HG03439 (cell line): ENCODE measurements around the gene BABAM2.
"Not testable (repeated sequence)": the region's sequence is repeated elsewhere in the genome, so short reads cannot be mapped to it uniquely, and the experiment has no call there.

Experiments
- ATAC-seq: cut with Tn5 transposase; IDR thresholded peaks from one replicate; pipeline ENCODE4 v1.9.1; 2021; ENCODE audit warnings: mild to moderate bottlenecking, moderate library complexity; ENCODE audit not compliant: unreplicated experiment

The BABAM2 gene

DNA sequence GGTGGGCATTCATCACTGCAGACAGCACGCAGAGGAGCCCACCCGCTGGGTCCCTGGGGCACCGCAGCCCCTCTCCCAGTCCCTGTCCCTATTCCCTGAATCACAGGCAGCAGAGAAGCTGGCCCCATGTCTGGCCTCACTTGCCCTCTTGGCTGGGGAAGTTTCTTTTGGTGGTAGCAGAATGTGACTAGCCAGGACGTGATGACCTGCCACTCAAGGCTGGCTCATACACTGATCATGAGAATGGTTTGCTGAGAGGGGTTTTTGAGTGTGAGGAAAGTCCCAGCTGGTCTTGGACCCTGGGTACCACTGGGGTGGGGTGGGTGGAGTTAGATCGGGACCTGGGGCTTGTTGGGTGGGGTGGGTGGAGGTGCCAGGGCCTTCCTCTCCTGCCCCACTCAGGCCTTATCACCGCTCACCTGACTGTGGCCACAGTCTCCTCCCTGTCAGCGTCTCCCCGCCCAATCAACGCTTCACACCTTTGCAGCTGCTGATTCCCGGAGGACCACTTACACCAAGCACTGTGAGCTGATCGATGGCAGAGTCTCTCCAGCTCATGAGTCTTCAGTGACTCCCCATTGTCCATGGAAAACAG is 473.3 kb downstream of the BABAM2 start:
- no peak for ATAC-seq

GRCh38 chr2:28364610-28365009 is 474.1 kb downstream of the BABAM2 start:
- no peak for ATAC-seq

- ATAC-seq = no peak
Observed at GRCh38 chr2:28365158-28365557, 474.6 kb downstream of the BABAM2 start.

DNA sequence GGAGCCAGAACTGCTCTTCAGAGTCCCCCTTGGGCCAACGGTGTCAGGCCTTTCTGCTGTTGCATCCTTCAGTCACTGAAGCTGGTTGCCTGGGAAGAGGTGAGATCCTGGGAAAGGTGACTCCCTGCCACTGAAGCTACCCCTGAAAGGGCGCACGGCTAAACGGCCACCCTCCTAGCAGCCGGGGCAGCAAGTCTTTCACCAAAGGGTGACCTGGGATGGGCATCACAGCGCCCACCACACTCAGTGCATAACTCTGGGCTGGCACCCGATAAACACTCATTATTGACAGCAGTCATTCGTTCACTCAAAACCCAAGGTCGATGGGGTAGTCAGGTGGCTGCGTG is 475.6 kb downstream of the BABAM2 start:
- ATAC-seq = no peak

- ATAC-seq = no peak
Observed at GRCh38 chr2:28366496-28367282, 476.2 kb downstream of the BABAM2 start.

- no peak for ATAC-seq
Observed at GRCh38 chr2:28367667-28368356, 477.3 kb downstream of the BABAM2 start.

DNA sequence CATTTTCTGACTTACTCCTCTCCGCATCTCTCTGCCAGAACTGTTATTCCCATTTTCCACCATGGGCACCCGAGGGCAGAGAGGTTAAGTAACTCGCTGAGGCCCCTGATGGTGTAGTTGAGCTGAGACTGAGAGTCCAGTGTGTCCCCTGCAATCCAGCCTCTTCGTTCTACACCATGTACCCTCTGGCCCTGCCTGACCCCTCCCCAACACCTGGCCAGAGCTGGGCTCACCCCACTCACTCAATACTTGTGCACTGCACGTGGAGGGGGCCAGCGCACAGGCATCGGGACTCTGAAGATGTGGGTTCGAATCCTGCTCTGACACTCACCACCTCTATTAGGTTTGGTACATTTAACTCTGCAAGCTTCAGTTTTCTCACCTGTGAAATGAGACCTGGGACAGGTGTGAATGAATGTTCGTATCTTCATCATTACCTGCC is 477.8 kb downstream of the BABAM2 start:
- no peak for ATAC-seq

- ATAC-seq = no peak
Observed at GRCh38 chr2:28369358-28369757, 478.8 kb downstream of the BABAM2 start.

DNA sequence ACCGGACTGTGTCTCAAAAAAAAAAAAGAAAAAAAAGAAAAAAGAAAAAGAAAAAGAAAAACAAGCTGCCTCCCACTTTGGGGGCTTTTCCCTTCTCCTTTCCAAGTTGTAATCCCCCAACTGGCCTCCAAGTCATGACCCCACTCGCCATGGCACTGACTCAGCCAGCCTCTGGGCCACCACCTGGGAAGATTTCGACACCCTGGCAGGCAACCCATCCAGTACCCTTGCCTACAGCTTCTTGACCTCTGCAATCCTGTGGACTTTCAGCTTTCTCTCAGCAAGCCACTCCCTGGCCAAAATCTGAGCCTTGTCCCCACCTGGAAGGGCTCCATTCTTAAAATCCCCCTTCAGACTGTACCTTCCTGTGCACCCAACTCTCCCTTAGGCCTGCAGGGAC is 479.8 kb downstream of the BABAM2 start:
- ATAC-seq = no peak

GRCh38 chr2:28371728-28372127 is 481.2 kb downstream of the BABAM2 start:
- not testable (repeated sequence) for ATAC-seq

GRCh38 chr2:28373854-28374253 is 483.3 kb downstream of the BABAM2 start:
- no peak for ATAC-seq

- ATAC-seq = no peak
Observed at GRCh38 chr2:28374331-28374730, 483.8 kb downstream of the BABAM2 start.

GRCh38 chr2:28375236-28375635 is 484.7 kb downstream of the BABAM2 start:
- no peak for ATAC-seq

DNA sequence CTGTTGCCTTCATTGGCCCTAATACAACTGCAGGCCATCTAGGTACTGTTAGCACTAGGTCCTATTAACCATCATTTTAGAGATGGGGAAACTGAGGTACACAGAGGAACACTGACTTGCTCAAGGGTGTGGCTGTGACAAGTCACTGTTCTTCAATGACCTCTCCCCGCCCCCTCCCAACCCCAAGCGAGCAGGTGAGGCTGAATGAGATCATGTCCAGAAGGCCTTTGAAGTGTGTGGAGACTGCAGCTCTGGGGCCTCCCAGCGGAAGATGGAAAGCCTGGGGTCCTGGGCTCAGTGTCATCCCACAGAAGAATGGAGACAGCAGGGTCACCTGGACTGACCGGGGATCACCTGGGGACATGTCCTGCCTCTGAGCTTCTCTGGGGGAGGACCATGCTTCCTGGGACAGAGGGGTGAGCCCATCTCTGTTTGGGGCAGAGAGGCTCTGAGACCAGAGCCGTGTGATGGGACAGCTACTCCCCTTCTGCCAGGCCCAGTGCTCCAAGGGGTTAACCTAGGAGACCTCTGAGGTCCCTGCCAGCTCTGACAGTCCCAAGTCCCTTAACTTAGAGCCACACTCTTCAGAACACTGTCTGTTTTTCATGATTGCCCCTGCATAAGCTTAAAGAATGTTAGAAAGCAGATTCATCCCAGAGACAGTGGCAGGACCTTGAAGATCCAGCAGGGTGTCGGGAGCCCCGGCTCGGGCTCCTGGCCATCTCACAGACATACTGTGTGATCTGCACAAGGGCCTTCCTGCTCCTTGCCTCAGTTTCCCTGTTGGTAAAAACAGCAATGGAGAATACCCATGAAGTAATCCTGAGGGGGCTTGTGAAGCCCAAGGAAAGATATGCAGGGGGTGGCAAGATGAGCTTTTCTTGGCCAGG is 485.5 kb downstream of the BABAM2 start:
- no peak for ATAC-seq

- no peak for ATAC-seq
Observed at GRCh38 chr2:28377195-28377816, 486.8 kb downstream of the BABAM2 start.

DNA sequence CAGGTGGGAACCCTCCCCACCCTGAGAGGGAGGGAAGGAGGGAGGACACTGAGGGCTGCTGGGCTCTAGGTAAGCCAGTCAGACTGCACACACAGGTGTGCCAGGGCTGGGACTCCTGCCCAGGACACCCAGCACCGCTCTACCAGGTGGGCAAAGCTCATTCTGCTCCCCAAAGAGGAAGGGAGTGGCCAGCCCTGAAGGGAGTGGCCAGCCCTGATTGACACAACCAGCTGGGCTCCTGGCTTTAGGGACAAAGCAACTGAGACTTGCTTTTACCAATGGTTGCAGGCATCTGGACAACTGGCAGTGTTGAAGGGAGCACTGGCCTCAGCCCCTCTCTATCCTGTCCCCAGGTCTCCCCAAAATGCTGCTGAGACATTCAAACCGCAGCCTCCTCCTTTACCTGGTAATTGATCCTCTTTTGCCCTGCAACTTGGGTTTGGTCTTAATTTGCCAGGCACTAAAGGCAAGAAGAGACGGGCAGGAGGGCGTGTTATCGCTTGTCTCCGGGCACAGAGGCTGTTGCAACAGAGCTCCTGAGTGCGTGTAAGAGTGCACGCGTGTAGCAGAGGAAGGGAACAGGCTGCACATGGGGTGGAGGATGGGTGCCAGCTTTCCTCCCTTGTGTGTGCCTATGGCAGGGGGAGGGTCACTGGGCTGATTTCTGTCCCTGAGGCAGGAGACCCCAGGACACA is 487.6 kb downstream of the BABAM2 start:
- no peak for ATAC-seq

DNA sequence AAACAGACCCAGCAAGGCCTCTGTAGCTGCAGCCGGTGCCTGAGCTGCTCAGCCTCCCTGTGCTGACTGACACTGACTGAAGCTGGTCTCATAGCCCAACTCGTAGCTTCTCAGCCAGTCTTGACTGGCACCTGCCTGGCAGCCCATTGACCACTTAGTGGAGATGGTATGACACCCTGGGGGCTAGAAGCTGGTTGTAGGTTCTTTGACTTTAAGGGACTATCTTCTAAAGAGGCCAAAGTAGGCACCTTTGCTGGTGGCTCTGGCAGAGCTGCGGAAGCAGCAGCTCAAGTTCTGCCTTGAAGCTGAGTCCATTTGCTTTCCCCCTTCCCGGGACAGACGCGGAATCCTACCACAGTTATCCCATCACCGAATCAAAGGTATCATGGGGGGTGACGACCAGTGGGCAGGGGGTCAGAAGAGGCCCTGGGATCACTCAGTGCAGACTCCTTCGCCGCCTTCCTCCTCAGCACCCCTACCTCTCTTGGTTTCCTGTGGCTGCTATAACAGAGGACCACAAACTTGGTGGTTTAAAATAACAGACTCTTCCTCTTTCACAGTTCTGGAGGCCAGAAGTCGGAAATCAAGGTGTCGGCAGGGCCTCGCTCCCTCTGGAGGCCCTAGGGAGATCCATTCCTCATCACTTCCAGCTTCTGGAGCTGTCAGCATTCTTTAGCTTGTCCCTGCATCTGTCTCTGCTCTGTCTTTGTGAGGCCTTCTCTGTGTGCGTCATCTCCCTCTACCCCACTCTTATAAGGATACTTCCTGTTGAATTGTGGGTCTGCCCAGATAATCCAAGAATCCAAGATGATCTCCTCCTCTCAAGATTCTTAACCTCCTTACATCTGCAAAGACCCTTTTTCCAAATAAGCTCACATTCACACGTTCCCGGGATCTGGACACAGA is 488.4 kb downstream of the BABAM2 start:
- no peak for ATAC-seq

DNA sequence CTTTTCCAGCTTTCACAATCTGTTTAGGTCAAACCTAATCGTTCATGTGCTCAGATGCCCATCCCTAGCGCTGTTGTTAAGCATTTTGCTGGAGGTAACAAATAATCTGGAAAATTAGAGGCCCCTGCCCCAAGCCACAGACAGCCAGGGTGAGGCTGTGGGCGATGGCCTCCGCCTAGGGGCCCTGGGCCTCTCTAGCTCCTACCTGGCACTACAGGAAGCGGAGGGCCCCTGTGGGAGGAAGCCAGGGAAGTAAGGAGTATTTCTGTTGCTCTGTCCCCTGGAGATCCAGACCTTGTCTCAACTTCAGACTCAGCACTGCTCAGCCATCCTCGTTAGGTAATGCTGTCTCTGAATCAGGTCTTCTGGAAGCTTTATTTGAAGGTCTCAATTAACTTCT is 489.7 kb downstream of the BABAM2 start:
- no peak for ATAC-seq
